ENCODE measurements around the gene CYTH3.
"Not testable (repeated sequence)": the region's sequence is repeated elsewhere in the genome, so short reads cannot be mapped to it uniquely, and the experiment has no call there.

The CYTH3 gene

DNA sequence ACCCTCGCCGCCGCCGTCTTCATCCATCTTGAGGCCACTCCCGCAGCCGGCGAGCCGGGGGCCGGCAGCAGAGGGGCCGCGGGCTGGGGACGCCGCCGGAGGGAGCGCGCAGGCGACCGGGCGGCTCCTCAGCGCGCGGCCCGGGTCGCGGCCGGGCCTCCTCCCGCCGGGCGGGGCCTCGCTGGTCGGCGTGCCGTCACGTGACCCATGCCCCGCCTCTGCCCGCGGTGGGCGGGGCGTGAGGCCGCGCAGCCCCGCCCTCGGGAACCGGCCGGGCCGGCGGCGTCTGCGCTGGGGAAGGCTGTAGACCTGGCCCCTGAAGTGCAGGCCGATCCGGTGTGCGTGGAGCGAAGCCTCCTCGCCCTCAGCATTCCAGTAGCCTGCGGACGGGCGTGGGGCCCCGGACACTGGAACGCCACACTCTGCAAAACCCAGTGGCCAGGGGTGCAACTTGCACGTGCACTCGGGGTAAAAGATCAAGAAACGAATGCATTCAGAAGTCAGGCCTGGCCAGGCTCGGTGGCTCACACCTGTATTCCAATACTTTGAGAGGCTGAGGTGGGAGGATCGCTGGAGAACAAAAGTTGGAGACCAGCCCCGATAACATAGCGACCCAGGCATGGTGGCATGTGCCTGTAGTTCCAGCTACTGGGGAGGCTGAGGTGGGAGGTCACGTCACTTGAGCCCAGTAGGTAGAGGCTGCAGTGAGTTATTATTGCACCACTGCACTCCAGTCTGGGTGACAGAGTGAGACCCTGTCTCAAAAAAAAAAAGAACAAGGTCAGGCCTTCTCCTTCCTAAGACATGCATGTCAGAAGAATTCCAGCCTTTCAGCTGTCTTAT lies at the start of gene CYTH3:
CYTH3 (minus strand) TSS at position 144 of the 843 bp plus-strand sequence; CDS start at position 27, 117 bp downstream.
- peak; percentile 62 for DNase-seq

- DNase-seq: no peak
These were observed 48.4 kb upstream of the CYTH3 start for GRCh38 chr7:6320791-6321190.

- no peak for DNase-seq
These were observed 45.5 kb upstream of the CYTH3 start for GRCh38 chr7:6317797-6318438.

GRCh38 chr7:6316226-6316625 lies 43.8 kb upstream of the CYTH3 start:
- DNase-seq: no peak

DNA sequence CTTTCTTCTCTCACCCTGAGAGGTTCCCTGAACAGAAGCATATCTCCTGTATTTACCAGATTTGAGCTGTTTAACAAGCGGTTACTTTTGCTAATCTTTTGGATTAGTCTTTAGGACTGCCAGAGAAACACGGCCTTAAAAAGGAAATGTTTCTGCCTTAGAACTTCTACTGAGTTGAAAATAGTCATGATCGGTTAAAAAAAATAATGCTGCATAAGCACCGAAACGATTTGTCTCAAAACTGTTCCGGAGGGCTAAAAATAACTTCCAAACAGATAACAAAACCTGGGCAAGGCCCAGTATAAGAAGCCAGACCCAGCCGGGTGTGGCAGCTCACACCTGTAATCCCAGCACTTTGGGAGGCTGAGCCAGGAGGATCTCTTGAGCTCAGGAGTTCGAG lies 43.3 kb upstream of the CYTH3 start:
- DNase-seq: no peak

DNA sequence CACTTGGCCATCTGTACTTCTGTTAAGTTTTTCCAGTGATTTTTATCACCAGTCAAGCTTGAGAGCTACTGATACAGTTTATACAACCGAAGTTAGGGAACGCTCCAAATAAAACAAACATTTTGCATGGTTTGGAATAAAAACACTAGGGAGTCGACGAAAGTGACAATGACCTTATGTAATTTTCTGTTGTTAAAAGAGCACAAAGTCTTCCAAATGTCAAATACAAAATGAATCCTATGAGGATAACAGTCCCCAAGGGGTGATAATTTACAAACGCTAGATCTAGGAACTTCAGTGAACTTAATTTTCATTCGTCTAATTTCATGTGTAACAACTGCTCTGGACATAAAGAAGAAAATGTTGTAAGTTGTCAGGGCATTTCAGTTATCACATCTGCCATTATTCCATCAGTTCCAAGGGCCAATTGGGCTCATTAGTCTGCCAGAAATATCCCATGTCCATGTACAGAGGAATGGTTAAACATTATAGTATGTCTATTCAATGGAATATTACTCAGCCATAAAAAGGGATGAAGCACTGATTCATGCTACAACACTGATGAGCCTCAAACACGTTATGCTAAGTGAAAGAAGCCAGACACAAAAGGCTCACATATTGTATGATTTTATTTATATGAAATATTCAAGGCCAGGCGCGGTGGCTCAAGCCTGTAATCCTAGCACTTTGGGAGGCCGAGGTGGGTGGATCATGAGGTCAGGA lies 38.0 kb upstream of the CYTH3 start:
- DNase-seq: no peak

DNA sequence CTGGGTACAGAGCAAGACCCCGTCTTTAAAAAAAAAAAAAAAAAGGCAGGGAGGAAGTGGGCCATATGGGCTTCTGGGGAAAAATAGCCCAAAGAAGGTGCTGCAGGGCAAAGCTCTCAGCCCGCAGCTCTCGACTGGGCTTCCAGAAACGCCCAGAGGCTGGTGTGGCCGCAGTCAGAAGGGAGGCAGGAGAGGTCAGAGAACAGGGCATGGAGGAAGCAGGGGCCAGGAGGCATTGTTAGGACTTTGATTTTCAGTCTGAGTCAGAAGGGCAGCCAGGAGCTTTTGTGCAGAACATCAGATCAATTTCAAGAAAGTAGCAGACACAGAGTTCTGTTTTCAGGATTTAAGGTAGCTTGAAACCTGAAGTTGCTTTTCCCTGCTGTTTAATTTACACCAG lies 35.3 kb upstream of the CYTH3 start:
- no peak for DNase-seq

DNA sequence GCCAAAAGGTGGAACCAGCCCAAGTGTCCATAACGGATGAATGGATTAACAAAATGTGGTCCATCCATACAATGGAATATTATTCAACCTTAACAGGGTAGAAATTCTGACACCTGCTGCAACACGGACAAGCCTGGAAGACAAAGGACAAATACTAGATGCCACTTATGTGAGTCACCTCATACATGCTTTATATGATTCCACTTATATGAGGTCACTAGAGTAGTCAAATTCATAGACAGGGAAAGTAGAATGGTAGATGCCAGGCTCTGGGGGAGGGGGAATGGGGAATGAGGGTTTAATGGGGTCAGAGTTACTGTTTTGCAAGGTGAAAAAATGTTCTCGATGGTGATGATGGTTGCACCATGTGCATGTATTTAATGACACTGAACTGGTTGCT lies 34.0 kb upstream of the CYTH3 start:
- no peak for DNase-seq

GRCh38 chr7:6305330-6305729 lies 32.9 kb upstream of the CYTH3 start:
- DNase-seq: no peak

DNA sequence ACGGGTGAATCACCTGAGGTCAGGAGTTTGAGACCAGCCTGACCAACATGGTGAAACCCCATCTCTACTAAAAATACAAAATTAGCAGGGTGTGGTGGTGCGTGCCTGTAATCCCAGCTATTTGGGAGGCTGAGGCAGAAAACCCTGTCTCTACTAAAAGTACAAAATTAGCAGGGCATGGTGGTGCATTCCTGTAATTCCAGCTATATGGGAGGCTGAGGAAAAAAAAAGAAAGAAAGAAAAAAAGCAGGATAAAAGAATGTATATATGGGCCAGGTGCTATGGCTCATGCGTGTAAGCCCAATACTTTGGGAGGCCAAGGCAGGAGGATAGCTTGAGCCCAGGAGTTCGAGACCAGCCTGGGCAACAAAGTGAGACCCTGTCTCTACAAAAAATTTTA lies 29.0 kb upstream of the CYTH3 start:
- not testable (repeated sequence) for DNase-seq

DNA sequence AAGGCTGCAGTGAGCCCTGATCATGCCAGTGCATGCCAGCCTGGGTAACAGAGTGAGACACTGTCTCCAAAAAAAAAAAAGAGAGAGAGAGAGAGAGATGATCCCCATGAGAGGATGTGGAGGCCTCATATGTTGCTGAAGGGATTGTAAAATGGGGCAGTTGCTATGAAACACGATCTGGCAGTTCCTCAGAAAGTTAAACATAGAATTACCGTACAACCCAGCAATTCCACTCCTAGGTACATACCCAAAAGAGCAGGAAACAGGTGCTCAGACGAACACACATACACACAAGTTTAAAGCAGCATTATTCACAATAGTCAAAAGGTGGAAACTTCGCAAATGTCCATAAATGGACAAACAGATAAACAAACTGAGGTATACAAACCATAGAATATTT lies 27.4 kb upstream of the CYTH3 start:
- DNase-seq: no peak

GRCh38 chr7:6294839-6295238 lies 22.4 kb upstream of the CYTH3 start:
- DNase-seq: no peak

DNA sequence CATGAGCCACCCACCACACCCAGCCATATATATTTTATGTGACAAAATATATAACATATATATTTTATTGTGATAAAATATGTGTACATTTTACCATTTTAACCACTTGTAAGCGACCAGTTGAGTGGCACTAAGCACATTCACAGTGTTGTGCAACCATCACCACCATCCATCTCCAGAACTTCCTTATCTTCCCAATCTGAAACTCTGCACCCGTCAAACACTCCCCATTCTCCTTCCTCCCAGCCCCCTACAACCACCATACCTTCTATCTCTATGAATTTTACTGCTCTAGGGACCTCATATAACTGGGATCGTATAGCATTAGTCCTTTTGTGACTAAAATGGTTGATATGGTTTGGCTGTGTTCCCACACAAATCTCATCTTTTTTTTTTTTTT lies 20.8 kb upstream of the CYTH3 start:
- DNase-seq: no peak

- DNase-seq: not testable (repeated sequence)
These were observed 19.5 kb upstream of the CYTH3 start for GRCh38 chr7:6291941-6292340.

- no peak for DNase-seq
These were observed 19.1 kb upstream of the CYTH3 start for GRCh38 chr7:6291531-6291930.

DNA sequence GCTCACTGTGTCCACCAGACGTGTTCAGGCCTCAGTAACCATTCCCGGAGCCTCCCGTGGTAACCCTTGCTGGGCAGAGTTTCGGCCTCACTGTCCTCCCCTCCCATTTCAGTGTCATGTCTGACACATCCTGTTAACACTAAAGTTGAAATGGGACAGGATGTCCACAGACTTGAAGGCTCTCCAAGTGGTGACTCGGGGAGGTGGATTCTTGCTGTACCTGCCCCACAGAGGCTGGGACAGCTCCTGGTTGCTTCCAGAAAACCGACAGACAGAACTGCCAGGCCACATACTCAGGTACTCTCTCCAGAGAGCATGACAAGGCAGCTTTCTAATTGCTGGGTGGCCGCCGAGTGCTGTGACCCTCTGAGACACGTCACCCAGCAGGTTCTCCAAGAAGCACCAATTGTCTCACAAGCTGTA lies 17.9 kb upstream of the CYTH3 start:
- DNase-seq: no peak

DNA sequence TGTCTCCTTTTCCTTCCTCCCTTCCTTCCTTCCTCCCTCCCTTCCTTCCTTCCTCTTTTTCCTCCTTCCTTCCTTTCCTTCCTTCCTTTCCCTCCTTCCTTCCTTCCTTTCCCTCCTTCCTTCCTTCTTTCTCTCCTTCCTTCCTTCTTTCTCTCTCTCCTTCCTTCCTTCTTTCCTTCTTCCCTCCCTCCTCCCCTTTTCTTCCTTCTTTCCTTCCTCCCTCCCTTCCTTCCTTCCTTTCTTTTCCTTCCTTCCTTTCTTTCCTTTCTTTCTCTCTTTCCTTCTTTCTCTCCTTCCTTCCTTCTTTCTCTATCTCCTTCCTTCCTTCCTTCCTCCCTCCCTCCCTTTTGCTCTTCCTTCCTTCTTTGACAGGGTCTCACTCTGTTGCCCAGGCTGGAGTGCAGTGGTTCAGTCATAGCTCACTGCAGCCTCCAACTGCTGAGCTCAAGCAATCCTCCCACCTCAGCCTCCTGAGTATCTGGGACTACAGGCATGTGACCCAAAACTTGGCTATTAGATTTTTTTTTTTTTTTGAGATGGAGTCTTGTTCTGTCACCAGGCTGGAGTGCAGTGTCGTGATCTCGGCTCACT lies 15.9 kb upstream of the CYTH3 start:
- no peak for DNase-seq

- no peak for DNase-seq
These were observed 14.1 kb upstream of the CYTH3 start for GRCh38 chr7:6286486-6286885.

GRCh38 chr7:6284461-6285360 lies 12.3 kb upstream of the CYTH3 start:
- no peak for DNase-seq

- DNase-seq: no peak
These were observed 11.6 kb upstream of the CYTH3 start for GRCh38 chr7:6284055-6284400.

DNA sequence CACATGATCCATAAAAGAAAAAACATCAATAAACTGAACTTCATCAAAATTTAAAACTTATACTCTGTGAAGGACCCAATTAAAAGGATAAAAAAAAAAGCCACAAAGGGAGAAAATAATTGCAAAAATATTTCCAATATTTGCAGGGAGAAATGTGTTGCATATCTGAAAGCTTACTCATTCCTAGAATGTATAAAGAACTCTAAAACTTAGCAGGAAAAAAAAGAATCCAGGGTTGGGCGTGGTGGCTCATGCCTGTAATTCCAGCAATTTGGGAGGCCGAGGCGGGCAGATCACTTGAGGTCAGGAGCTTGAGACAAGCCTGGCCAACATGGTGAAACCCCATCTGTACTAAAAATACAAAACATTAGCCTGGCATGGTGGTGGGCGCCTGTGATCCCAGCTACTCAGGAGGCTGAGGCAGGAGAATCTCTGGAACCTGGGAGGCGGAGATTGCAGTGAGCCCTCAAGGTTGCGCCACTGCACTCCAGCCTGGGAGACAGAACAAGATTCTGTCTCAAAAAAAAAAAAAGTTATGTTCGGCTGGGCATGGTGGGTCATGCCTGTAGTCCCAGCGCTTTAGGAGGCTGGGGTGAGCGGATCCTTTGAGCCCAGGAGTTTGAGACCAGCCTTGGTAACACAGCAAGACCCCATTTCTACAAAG lies 11.1 kb upstream of the CYTH3 start:
- not testable (repeated sequence) for DNase-seq

- DNase-seq: no peak
These were observed 7.5 kb upstream of the CYTH3 start for GRCh38 chr7:6279937-6280336.
